Endothelial cell (in vitro differentiated cells): ENCODE results near the gene TTC23. TPM values are rescaled to one million over a fixed set of nuclear protein-coding genes. Genes with fewer than 3 reads are reported as not detected.

ENCODE experiments used
- DNase-seq: peaks from one replicate; pipeline ENCODE4 v3.0.0; 2021; ENCODE audit warnings: low spot score
- H3K27ac Mint-ChIP-seq: one replicate; pipeline ENCODE4 v1.8.0; 2021; ENCODE audit warnings: mixed read lengths, inconsistent platforms; ENCODE audit not compliant: unreplicated experiment
- H3K27me3 Mint-ChIP-seq: one replicate; pipeline ENCODE4 v1.8.0; 2021; ENCODE audit warnings: mild to moderate bottlenecking, moderate library complexity, mixed read lengths, inconsistent platforms; ENCODE audit not compliant: unreplicated experiment
- H3K36me3 Mint-ChIP-seq: one replicate; pipeline ENCODE4 v1.8.0; 2021; ENCODE audit warnings: mild to moderate bottlenecking, low read depth, mixed read lengths, inconsistent platforms; ENCODE audit not compliant: unreplicated experiment
- H3K4me1 Mint-ChIP-seq: one replicate; pipeline ENCODE4 v1.8.0; 2021; ENCODE audit warnings: mild to moderate bottlenecking, mixed read lengths, inconsistent platforms; ENCODE audit not compliant: unreplicated experiment
- H3K4me3 Mint-ChIP-seq: one replicate; pipeline ENCODE4 v1.8.0; 2021; ENCODE audit warnings: mild to moderate bottlenecking, mixed read lengths, inconsistent platforms; ENCODE audit not compliant: unreplicated experiment
- H3K9me3 Mint-ChIP-seq: one replicate; pipeline ENCODE4 v1.8.0; 2021; ENCODE audit warnings: mixed read lengths, inconsistent platforms; ENCODE audit not compliant: unreplicated experiment
- total RNA-seq: library from RNA; stranded (reverse); fragmentation: NEBNext Ultra II Directional; extraction: Animal tissue kit (Norgen Biotek cat#: 25700); gene quantifications from one replicate; pipeline ENCODE4 v1.2.1, GENCODE V29; 2021; ENCODE audit not compliant: unreplicated experiment
- TF ChIP-seq, protein P1 (sequence below): fragments of 200-600 bp; sonication (generic); IDR thresholded peaks from one replicate; pipeline ENCODE4 v1.5.0; 2021; ENCODE audit warnings: antibody characterized with exemption; ENCODE audit not compliant: unreplicated experiment

TTC23 gene
- total RNA-seq, 1 donor from 2014 or later: 24.3 TPM

- Mint-ChIP-seq H3K4me1 (peaks cover 3% of the 10 kb centered on the region), H3K4me3 (no peak overlapping the region), H3K9me3 (no peaks in the 10 kb centered on the region), H3K27me3 (peaks cover 15% of the 10 kb centered on the region), H3K27ac (no peak overlapping the region), H3K36me3 (peaks cover 17% of the 10 kb centered on the region)
- TF ChIP-seq, protein P1, sequence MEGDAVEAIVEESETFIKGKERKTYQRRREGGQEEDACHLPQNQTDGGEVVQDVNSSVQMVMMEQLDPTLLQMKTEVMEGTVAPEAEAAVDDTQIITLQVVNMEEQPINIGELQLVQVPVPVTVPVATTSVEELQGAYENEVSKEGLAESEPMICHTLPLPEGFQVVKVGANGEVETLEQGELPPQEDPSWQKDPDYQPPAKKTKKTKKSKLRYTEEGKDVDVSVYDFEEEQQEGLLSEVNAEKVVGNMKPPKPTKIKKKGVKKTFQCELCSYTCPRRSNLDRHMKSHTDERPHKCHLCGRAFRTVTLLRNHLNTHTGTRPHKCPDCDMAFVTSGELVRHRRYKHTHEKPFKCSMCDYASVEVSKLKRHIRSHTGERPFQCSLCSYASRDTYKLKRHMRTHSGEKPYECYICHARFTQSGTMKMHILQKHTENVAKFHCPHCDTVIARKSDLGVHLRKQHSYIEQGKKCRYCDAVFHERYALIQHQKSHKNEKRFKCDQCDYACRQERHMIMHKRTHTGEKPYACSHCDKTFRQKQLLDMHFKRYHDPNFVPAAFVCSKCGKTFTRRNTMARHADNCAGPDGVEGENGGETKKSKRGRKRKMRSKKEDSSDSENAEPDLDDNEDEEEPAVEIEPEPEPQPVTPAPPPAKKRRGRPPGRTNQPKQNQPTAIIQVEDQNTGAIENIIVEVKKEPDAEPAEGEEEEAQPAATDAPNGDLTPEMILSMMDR: no peak
- DNase-seq: no peak
Observed at GRCh38 chr15:99168601-99169580, 80.5 kb downstream of the TTC23 start.

DNA sequence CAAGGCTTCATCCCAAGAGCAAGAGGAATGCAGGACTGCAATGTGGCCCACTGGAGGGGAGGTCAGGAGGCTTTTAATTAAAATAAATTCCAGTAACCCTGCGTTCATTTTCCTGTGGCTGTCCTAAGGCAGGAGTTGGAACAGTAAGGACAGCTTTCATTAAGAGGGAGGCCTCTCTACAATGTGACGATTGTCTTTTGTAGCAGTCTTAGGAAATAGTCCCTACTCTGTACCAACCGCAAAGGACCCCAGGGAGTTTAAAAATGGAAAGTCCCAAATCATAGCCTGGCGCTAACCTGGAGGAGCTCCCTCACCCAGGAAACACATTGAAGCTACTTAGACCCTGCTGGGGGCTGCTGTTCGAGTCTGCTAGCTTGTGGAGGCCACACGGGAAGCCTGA, 81.7 kb downstream of the TTC23 start:
- peaks cover 3% of the 10 kb centered on the region for H3K4me1 Mint-ChIP-seq
- H3K27me3 Mint-ChIP-seq: peaks cover 15% of the 10 kb centered on the region
- peaks cover 19% of the 10 kb centered on the region for H3K36me3 Mint-ChIP-seq
- TF ChIP-seq, protein P1: no peak
- no peaks in the 10 kb centered on the region for H3K9me3 Mint-ChIP-seq
- no peak overlapping the region for H3K27ac Mint-ChIP-seq
- DNase-seq: no peak
- H3K4me3 Mint-ChIP-seq: no peak overlapping the region

DNA sequence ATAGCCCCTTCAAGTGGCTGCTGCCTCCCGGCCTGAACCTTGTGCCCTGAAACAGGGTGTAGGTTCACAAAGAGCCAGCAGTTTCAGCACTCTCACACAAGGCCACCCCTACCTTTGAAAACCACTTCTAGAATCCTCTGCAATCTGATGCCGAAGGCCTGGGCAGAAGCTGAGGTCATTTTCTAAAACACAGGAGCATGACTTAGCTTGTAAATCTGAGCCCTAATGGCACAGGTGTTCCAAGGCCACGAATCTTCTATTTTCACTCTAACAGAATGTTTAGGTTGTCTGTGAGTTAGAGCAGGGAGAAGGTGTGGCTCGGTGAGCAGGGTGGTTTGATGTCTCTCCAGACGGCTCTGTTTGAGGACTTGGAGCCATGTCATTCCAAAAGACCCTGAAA, 82.2 kb downstream of the TTC23 start:
- Mint-ChIP-seq H3K4me1 (peaks cover 3% of the 10 kb centered on the region), H3K36me3 (peaks cover 23% of the 10 kb centered on the region), H3K9me3 (no peaks in the 10 kb centered on the region), H3K27me3 (peaks cover 13% of the 10 kb centered on the region), H3K27ac (no peak overlapping the region), H3K4me3 (no peak overlapping the region)
- TF ChIP-seq, protein P1: no peak
- no peak for DNase-seq

DNA sequence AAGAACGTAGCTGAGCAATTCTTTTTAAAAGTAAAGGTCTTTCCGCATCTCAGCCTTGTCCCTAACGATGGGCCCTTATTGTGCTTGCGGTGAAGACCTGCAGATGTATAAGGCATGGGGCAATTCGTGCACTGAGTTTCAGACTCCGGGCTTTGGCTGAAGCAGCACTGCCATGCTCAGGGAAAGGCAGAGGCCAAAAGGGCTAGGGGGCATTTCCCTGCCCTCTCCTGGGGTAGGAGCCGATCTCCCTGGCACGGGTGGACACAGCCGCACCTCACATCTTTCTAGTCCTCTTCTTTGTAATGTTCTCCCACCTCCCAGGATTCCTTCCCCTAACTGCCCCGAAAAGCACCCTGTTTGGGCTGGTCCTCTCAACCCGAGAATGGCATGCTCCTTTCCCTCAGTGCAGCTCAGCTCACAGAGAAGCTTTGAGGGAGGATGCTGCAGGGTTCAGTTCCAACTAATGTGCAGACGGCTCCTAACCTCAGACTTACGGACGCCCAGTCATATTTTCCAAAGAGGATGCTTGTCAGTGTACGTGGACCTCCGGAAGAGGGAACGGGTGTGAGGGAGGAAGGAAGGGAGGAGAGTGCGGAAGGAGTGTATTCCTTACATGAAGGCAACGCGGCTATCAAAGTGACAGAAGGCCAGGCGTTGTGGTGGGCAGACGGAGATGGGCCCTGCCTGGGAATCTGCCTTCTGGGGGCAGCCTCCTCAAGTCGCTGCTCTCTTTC, 83.3 kb downstream of the TTC23 start:
- peaks cover 12% of the 10 kb centered on the region for H3K27me3 Mint-ChIP-seq
- H3K4me1 Mint-ChIP-seq: peaks cover 3% of the 10 kb centered on the region
- H3K36me3 Mint-ChIP-seq: peaks cover 29% of the 10 kb centered on the region
- no peak for DNase-seq
- H3K9me3 Mint-ChIP-seq: no peaks in the 10 kb centered on the region
- H3K27ac Mint-ChIP-seq: no peak overlapping the region
- peak overlapping the region; percentile 47 for H3K4me3 Mint-ChIP-seq
- TF ChIP-seq, protein P1: no peak
